LNCaP clone FGC (cell line): ENCODE results near the gene ZNF496.

Source experiments
- DNase-seq: peaks from one replicate; pipeline ENCODE4 v3.0.0-alpha.2; 2011; ENCODE audit warnings: low read depth
- H3K4me3 ChIP-seq: 2 replicates; pipeline ENCODE4 v1.5.1; 2011; ENCODE audit warnings: mild to moderate bottlenecking, low read depth, low read length, control low read depth
- CTCF ChIP-seq: IDR thresholded peaks from 2 replicates; pipeline ENCODE4 v1.5.1; 2012; ENCODE audit warnings: mild to moderate bottlenecking; ENCODE audit not compliant: control insufficient read depth, insufficient read depth; ENCODE audit errors: extremely low read depth

The ZNF496 gene

DNA sequence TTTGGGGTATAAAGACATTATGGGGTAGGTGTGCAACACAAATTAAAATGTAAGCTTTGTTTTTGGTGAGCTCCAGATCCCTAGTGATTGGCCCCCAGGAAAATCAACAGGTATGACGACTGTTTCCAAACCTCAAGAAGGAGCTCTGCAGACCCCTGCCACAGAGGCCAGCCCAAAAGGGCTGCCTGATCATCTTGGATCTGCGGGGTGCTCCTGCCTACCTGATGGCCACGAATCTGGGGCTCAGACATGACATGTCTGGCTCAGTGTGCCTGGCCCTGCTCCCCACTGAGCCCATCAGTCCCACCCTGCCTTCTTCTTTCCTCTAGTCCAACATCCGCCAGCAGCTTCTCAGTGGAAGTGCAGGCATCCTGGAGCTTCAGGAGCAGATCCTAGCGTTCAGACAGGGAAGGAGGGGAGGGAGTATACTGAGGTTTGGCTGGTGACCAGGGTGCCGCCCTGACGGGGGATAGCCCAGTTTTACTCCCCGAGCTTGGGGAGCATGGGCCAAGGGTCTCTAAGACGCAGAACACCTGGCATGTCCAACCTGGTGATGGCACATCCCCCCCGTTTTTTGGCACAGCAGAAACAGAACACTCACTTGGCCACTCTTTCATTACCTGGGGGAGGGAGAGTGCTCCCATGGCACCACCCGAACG lies 31.8 kb downstream of the ZNF496 start:
- no peak for TF ChIP-seq CTCF
- no peak overlapping the region for H3K4me3 ChIP-seq
- no peak for DNase-seq

DNA sequence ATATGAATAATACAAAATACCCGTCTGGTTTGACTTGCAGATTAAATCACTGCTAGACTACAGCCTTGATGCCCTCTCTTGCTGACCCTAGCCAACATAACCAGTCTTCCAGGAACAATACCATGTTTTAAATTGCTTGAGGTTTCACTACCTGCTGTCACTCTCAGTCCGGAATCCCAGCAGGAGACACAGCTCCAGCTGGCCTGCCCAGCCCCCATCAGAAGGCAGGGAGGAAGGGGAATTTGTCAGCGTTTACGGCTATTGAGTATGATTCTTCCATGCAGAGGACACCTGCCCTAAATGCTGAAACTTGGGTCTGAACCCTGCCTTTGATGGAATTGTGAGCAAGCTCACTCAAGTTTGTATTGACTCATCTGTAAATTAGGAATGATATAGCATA lies 33.0 kb downstream of the ZNF496 start:
- no peak for TF ChIP-seq CTCF
- no peak for DNase-seq
- no peak overlapping the region for H3K4me3 ChIP-seq

DNA sequence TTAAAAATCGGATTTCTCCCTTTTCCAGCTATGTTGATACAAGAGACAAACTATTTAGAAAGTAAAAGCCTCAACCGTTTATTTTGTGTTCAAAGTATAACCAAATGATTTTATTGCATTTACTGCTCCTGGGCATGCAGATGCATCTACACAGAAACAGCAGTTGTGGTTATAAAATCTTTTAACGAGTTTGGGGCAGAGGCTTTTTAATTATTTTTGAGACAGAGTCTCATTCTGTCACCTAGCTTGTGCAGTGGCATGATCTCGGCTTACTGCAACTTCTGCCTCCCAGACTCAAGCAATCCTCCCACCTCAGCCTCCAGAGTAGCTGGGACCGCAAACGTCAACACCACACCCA lies 33.6 kb downstream of the ZNF496 start:
- H3K4me3 ChIP-seq: no peak overlapping the region
- no peak for TF ChIP-seq CTCF
- no peak for DNase-seq

DNA sequence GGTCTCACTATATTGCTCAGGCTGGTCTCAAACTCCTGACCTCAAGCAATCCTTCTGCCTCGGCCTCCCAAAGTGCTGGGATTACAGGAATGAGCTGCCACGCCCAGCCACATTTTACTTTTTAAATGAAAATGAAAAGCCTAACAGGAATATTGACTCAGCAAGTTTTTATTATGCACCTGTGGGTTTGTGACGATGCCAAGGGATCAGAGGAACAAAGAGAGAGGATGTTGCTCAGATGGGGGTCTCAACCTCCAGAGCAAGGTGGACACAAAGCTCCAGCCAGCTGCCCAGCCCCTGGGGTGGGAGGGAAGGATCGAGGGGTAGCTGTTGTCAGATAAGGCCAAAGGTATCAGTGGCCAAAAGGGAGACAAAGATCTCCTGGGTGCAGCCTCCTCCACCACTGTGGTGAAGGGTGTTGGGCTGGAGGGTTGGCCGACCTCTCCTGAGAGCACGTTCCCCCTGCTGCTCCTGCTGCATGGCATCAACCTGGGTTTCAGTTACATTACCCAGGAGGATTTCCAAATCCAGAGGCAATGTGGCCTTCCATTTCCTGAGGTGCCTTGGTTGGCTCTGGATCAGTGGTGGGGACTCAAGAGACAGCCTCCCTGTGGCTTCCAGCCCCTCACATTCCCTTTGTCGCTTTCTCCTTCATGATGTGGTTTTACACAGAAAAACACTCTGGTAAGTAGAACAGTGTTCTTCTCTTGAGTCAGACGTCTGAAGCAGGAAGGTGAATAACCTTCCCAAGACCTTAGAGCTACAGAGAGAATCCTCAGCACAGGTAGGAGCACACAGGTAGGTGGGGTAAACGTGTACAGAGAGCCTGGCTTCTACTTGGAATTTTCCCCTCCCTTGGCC lies 34.2 kb downstream of the ZNF496 start:
- TF ChIP-seq CTCF: no peak
- DNase-seq: no peak

GRCh38 chr1:247296599-247297180 lies 35.0 kb downstream of the ZNF496 start:
- H3K4me3 ChIP-seq: no peak overlapping the region
- no peak for TF ChIP-seq CTCF
- no peak for DNase-seq

More for the DNA sequence above, 34.2 kb downstream of the ZNF496 start:
- H3K4me3 ChIP-seq: no peak overlapping the region

DNA sequence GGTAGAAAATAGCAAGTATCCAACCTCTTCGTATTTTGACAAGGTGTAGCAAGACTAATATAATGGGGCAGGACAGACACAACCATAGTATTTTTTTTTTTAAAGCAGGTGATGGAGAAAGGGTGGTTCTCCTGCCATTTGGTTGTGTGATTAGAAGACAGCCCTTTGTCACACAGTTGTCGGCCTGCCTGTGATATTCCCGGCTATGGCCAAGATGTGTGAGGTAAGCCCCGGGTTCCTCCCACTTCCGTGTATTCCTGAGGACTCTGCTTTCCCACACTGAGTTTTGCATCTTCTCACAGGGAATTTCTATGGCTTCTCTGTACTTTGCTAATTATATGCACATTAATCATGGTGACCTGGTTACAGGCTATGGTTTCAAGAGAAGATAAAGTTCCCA lies 35.9 kb downstream of the ZNF496 start:
- no peak for DNase-seq
- no peak overlapping the region for H3K4me3 ChIP-seq
- no peak for TF ChIP-seq CTCF

DNA sequence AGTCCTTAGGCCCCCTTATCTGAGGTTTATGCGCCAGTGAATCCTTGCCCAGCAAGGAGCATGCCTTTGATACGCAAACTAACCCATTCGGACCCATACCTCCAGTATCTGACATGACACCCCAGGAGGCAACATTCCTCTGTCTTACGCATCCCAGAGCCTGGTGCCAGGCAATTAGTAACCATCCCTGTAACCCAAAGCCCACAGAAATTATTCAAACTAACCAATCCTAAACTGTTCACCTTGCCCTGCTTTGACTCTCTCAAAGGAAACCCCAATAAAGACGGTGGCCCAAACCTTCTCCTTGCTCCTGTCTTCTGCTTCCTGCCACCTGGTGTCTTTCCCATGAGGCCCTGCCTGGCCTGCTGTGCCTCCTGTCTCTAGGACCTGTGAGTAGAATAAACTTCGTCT lies 36.4 kb downstream of the ZNF496 start:
- H3K4me3 ChIP-seq: no peak overlapping the region
- no peak for DNase-seq
- no peak for TF ChIP-seq CTCF
